Midbrain (tissue), 1 donor: ENCODE data around the gene AS3MT.
"Not testable (repeated sequence)": the region's sequence is repeated elsewhere in the genome, so short reads cannot be mapped to it uniquely, and the experiment has no call there.

Experiments
- DNase-seq: peaks from one replicate; lab custom pipeline; 2025; lab: John Stamatoyannopoulos, UW

The AS3MT gene, protein sequence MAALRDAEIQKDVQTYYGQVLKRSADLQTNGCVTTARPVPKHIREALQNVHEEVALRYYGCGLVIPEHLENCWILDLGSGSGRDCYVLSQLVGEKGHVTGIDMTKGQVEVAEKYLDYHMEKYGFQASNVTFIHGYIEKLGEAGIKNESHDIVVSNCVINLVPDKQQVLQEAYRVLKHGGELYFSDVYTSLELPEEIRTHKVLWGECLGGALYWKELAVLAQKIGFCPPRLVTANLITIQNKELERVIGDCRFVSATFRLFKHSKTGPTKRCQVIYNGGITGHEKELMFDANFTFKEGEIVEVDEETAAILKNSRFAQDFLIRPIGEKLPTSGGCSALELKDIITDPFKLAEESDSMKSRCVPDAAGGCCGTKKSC

DNA sequence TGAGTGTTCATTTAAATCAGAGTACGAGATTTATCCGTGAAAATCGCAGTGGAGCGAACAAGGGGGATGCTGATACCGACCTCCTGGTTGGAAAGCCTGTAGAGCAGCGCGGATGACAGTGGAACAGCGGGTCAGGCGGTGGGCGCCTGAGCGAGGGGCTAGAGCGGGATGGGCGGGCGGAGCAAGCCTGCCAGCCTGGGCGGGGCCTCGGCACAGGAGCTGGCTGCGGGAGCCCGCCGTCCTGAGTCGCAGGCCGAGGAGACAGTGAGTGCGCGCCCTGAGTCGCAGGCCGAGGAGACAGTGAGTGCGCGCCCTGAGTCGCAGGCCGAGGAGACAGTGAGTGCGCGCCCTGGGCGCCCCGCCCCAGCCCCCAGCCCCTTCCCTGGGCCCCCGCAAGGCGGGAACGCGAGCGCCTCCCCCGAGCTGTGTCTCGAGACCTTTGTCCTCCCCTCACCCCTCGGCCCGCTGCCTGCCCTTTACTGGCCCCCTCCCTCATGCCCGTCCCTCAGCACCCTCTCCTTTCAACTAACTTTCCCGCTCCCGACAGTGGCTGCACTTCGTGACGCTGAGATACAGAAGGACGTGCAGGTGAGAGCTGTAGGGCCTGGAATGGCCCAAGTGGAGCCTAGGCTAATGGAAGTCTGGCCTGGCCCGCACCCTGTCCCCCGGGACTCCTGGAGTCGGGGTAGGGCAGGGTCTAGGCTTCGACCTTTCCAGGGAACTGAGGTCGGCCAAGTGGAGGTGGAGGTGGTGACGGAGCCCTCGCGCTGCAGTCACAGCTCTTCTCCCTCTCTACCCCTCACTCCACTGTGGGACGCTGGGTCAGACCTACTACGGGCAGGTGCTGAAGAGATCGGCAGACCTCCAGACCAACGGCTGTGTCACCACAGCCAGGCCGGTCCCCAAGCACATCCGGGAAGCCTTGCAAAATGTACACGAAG is at the start of gene AS3MT:
AS3MT (plus strand) TSS at position 213 of the 941 bp plus-strand sequence; CDS start at position 336, 123 bp downstream.
- no peak for DNase-seq

GRCh38 chr10:102820008-102820407 is 49.3 kb upstream of the AS3MT start:
- not testable (repeated sequence) for DNase-seq

DNA sequence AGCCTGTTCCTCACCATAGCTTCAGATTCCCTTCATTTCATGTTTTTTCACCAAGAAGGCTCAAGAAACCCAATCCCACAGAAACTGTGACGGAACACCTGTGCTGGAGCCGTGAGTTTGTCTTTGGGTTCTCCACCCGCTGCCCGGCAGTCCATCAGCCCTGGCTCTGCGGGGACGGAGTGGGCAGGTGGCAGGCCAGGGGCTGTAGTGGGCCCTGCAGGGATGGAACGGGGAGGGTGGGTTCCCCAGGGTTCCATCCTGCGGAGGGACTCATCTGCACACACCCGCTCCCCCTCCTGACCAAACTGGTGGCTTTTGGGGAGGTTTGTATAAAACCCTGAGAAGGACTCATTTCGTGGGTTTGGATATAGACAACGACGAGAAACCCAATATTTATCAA is 47.0 kb upstream of the AS3MT start:
- DNase-seq = no peak

DNA sequence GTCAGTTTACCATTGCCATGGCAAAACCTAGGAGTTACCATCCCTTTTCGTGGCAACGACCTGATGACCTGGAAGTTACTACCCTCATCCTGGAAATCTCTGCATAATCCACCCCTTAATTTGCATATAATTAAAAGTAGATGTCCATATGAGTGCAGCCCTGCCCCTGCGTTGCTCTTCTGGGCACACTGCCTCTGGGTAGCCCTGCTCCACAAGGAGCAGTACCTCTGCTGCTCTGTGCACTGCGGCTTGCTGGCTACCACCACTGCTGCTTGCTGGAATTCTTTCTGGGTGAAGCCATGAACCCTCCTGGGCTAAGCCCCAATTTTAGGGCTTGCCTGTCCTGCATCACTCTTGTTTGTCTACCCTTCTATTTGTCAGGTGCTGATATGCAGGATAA is 44.6 kb upstream of the AS3MT start:
- no peak for DNase-seq

GRCh38 chr10:102826148-102826796 is 43.0 kb upstream of the AS3MT start:
- no peak for DNase-seq

DNA sequence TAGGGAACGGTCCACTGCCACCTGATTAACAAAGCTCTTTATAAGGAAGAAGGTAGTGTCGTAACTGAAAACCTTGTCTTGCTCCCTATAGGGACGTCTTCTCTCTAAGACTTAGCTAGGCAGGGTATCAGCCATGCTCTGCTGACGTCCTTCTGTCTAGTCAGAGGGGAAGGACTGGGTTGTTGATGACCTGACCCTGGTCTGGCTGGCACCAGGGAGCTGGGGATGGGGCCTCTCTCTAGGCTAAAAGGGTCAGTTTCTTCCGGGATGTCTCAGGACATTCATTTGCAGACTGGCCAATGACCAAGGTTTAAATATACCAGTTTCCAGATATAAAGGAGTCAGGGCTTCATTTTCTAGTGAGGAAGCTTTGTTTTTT is 41.7 kb upstream of the AS3MT start:
- DNase-seq = no peak

DNA sequence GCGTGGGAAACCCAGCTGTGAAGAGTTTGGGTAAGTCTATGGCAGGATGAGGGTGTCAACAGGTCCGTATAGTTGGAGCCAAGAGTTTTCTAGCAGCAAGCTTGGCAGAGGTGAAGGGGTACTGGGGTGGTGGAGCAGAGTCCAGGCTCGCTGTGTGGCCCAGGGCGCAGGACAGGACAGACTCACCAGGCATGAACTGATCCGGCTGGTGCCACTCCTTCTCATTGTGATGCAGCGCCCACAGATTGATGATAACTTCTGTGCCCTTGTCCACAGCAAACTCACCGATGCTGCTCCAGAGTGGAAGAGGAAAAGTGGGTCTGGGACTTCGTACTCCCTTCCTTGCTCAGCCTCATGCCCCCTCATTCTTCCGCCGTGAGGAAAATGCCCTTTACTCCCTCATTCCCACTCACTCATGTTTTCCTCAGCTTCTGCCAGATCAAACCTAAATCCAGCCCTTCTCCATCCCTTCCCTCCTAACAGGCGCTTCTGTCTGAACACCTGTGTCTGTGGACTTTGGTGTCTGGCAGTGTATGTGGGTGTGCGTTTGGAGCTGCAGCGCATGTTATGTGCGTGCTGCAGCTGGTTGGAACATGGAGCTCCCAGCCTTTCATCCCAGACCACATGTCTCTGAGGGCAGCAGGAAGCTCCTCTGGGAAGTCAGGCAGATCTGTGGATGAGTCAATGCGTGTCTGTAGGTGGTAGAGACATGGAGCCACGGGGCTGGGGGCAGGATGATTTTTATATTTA is 37.8 kb upstream of the AS3MT start:
- DNase-seq = no peak

- DNase-seq = no peak
These were observed 37.0 kb upstream of the AS3MT start for GRCh38 chr10:102832248-102832647.

GRCh38 chr10:102832987-102833386 is 36.3 kb upstream of the AS3MT start:
- no peak for DNase-seq

DNA sequence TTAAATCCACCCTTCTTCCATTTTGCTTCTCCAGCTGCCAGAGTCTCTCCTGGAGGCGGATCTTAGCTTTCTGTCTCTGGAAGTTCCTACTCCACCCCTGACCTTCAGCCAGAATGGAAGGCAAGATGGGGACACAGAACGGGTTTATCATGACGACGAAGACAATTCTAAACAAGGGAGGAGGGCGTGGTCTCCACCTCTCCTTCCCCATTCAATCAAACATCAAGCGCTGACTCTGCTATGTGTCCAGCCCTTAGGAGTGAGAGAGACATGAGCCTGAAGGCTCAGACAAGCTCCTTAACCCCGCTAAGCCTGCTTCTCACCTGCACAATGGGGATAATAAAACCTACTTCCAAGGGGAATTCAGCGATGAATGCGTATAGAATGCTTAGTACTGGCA is 35.1 kb upstream of the AS3MT start:
- no peak for DNase-seq

GRCh38 chr10:102835007-102835482 is 34.2 kb upstream of the AS3MT start:
- DNase-seq = peak; percentile 78

DNA sequence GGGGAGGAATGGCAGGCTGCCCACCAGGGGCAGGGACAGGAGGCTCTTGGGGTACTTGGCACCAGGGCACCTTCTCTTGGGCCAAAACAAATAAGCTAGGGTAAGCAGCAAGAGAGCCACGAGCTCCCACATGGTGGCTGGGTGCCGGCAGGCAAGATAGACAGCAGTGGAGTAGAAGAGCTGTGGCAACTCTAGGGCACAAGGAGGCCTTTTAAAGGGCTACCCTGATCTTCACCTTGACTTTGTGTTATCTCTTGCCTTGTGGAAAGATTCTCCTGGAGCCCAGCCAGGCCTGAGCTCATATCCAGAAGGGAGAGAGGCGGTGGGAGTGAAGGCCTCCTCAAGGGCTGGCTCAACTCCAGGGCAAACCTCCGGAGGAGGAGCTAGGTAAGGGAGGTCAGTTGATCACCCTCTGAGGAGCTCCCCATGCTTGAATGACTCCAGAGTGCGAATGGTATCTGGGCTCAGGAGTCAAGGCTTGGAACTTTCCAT is 32.0 kb upstream of the AS3MT start, which contains the start of gene CYP17A1:
CYP17A1 (minus strand) TSS at position 184 of the 492 bp plus-strand sequence; CDS start at position 132, 52 bp downstream.
- no peak for DNase-seq

GRCh38 chr10:102838276-102838927 is 30.9 kb upstream of the AS3MT start:
- not testable (repeated sequence) for DNase-seq

DNA sequence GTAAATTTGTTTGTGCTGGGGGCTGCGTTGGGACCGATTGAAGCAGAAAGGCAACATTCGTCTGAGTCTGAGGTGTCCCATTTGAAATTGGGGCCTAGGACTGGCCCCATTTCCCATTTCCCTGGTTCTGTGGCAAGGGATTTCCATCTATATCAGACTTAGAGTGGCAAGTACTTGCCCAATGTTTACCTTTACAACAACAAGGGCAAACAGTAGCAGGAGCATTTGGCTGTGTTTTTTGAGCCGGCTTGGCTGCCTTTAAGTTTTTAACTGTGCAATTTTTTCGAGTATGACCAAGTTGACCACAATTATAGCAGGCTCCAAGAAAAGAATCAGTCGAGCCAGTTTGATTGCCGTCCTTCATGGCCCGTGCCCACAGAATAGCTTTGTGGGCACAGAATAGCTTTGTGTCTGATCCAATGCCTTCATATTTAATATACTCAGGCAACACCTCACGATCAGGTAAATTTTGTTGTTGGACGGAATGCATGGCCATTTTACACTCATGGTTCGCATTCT is 27.4 kb upstream of the AS3MT start:
- DNase-seq = no peak

- DNase-seq = not testable (repeated sequence)
These were observed 26.1 kb upstream of the AS3MT start for GRCh38 chr10:102843139-102843538.

- not testable (repeated sequence) for DNase-seq
These were observed 25.0 kb upstream of the AS3MT start for GRCh38 chr10:102844190-102844776.

DNA sequence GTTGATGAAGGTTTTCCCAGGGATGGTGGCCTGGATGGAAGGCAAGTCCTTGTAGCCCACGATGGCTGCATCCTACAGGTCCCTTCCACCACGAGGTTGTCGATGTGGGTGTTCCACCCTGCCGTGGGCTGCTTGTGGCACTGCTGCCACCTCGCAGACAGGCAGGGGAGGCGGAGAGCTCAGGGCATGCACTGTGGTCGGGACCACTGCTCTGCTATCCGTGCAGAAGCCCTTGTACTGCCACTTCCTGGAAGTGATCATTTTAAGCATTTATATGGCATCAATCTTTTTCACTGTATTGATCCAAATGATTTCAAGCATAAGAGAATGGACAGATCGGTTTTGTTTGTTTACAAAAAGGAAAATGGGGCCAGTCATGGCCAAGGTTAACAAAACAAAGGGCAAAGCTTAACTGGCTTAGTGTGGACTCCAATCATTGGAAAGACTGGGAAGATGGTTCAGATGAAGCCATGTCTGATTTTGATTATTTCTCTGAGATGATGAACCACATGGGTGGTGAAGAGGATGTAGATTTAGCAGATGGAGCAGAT is 23.8 kb upstream of the AS3MT start:
- DNase-seq = no peak

GRCh38 chr10:102850025-102850518 is 19.2 kb upstream of the AS3MT start:
- DNase-seq = no peak

DNA sequence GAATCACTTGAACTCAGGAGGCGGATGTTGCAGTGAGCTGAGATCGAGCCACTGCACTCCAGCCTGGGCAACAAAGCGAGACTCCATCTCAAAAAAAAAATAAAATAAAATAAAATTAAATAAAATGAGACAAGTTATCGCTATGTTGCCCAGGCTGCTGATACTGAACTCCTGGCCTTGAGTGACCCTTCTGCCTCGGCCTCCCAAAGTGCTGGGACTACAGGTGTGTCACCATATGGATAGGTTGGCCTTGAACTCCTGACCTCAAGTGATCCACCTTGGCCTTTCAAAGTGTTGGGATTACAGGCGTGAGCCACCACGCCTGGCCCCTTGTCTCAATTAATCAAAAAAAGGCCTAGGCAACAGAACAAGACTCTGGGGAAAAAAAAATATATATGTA is 16.0 kb upstream of the AS3MT start:
- DNase-seq = not testable (repeated sequence)
